CD4-positive, alpha-beta T cell treated with Interleukin-1 beta for 1 hour (primary cell): ENCODE measurements around the gene KCNK16.

Experiments used
- DNase-seq, 2 donors: peaks; one replicate each; pipeline ENCODE4 v3.0.0-alpha.2; 2020 to 2022

The KCNK16 gene

DNA sequence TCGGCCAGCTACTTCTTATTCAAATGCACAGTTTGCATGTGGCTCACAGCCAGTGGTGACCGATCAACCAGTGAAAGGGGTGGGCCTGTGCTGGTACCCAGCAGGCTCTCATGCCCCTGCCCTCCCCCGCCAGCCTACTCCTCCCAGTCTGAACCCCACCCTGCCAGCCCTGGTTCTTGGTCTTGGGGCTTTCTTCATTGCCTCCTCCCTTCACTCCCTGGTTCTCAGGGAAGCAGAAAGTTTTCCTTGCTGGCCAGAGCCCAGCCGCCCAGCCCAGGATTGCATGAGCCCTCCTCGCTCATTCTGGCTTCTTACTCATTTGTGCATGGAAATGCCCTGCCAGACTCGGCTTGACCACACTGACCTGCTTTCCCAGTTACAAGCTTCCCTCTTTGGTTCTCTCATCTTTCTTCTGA, 49.1 kb downstream of the KCNK16 start:
- DNase-seq, result no peak

DNA sequence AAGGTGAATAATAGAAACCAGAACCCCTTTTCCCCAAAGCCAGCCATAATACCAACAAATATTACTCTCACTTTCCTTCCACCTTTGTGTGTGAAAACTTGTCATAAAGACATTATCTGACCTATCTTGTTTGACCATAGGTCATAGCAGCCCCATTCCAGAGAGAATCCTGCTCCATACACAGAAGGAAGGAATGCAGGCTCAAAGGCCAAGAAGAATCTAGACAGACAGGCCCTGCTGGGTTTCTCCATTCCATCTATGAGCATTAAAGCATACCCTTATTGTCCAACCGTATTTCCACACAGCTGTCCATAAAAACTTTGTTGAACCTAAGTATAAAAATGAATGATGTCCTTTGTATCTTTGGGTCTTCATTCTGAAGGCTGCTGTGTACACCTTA, 52.5 kb downstream of the KCNK16 start:
- DNase-seq, result no peak

DNA sequence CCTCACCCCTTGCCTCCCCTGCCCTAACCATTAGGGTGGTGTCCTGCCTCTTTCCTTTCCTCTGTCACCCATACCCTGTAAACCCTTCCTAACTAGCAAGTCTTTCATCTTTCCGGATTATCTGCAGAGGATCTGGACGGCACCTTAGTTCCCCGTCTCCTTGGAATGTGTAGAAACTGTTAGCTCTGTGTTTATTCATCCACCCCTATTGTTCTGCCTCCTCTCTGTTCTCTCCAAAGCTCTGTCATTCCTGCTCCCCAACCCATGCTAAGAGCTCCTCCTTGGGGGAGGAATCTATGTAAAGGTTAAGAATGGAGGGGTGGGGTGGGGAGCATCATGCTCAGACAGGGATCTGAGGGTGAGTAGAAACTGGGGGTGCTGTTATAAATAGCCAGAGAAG, 53.8 kb downstream of the KCNK16 start:
- no peak for DNase-seq

DNA sequence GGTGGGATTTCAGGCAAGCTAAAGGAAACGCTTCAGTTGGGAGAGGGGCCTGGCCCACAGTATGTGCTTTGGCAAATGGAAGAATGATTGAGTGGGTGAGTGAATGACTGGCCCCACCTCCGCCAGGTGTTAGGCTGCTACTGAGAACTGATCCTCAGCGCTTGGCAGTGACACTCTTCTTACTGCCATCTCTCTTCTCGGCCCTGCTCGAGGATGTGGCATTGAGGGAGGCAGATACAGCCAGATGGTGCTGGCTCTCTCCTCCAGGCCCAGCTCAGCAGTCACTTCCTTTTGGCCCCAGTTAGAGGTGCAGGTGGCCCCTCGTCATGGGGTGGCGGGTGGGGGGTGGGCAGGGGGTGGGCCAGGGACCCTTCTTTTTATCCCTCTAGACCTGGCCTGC, 54.3 kb downstream of the KCNK16 start:
- no peak for DNase-seq

DNA sequence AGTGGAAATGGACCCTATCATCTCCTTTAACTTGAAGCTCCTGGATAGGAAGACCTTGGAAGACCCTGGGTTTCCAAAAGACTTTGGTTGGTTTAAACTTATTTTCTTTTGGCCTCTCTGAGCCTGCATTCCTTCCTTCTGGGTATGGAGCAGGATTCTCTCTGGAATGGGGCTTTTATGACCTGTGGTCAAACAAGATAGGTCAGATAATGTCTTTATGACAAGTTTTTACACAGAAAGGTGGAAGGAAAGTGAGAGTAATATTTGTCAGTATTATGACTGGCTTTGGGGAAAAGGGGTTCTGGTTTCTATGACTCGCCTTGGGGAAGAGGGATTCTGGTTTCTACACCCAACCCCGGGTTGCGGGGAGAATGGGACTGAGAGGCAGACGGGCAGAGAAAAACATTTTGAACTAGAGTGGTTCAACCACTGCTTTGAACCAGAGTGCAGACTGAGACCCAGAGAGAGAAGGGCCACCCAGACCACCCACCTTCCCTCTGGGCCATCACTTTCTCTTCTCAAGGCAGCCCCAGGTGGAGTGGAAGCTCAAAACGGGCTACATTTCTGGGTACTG, 55.6 kb downstream of the KCNK16 start:
- no peak for DNase-seq

DNA sequence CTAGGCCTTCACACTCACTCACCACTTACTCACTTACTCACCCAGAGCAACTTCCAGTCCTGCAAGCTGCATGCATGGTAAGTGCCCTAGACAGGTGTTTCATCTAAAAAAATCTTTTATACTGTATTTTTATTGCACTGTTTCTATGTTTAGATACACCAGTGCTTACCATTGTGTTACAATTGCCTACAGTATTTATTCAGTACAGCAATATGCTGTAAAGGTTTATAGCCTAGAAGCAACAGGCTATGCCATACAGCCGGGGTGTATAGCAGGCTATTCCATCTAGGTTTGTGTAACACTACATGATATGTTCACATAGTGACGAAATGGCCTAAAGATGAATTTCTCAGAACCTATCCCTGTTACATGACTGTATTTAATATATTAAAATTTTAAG, 56.1 kb downstream of the KCNK16 start:
- no peak for DNase-seq
